ENCODE data around the gene TRAPPC12.
A peak's percentile ranks its signal among the peaks of the same experiment; 100 is the strongest.
"Not testable (repeated sequence)": the region's sequence is repeated elsewhere in the genome, so short reads cannot be mapped to it uniquely, and the experiment has no call there.

TRAPPC12 gene

GRCh38 chr2:3512086-3512485 is 132.6 kb downstream of the TRAPPC12 start:
- Histone ChIP-seq H3K9ac (ENCODE audit: low read length) (no peak overlapping the region), H2AFZ (ENCODE audit: low read depth, low read length) (no peak overlapping the region), H3K4me1 (ENCODE audit: control insufficient read depth, insufficient read depth, low read depth, low read length) (no peaks in the 10 kb centered on the region), H3K23ac (ENCODE audit: low read length in 2 of 2) (no peak overlapping the region), H4K8ac (ENCODE audit: low read length) (no peak overlapping the region), H3K79me1 (replicated peaks; ENCODE audit: low read length, poor library complexity, severe bottlenecking) (peaks cover 11% of the 10 kb centered on the region), H3K27me3 (ENCODE audit: control insufficient read depth in 1 of 2, insufficient read depth in 1 of 2, low read length in 2 of 2) (no peaks in the 10 kb centered on the region), H2BK5ac (ENCODE audit: low read depth, low read length, poor library complexity, severe bottlenecking) (no peak overlapping the region), H3K14ac (ENCODE audit: low read length in 2 of 2) (no peak overlapping the region), H3K18ac (ENCODE audit: low read depth in 1 of 2, low read length in 2 of 2) (no peak overlapping the region), H3K4me3 (ENCODE audit: insufficient read depth in 1 of 2, low read depth in 1 of 2, low read length in 2 of 2) (no peak overlapping the region), H3K9me3 (ENCODE audit: control insufficient read depth, low read length) (no peaks in the 10 kb centered on the region), H4K91ac (ENCODE audit: low read length) (no peak overlapping the region), H2BK12ac (ENCODE audit: low read length in 2 of 2) (no peak overlapping the region), H2AK5ac (ENCODE audit: low read length, severe bottlenecking) (no peak overlapping the region), H3K36me3 (ENCODE audit: control insufficient read depth in 1 of 2, insufficient read depth in 2 of 2, low read depth in 1 of 2, low read length in 2 of 2) (peaks cover 14 to 60% of the 10 kb centered on the region in 2 experiments), H2BK120ac (ENCODE audit: low read depth, low read length) (no peak overlapping the region), H3K4ac (ENCODE audit: low read depth in 1 of 2, low read length in 2 of 2) (no peak overlapping the region), H2BK15ac (ENCODE audit: low read depth, poor library complexity, severe bottlenecking) (no peak overlapping the region), H3K4me2 (ENCODE audit: low read length, poor library complexity, severe bottlenecking) (no peak overlapping the region), H3K27ac (ENCODE audit: low read length, poor library complexity, severe bottlenecking) (no peak overlapping the region)
- DNase-seq = no peak
- WGBS = 84% methylated on average over 2 of the region's 2 CpGs

- no peak overlapping the region for H2BK15ac ChIP-seq (ENCODE audit: low read depth, poor library complexity, severe bottlenecking)
- H2BK120ac ChIP-seq (ENCODE audit: low read depth, low read length) = no peak overlapping the region
- H3K18ac ChIP-seq (ENCODE audit: low read depth in 1 of 2, low read length in 2 of 2) = no peak overlapping the region
- H3K4me1 ChIP-seq (ENCODE audit: control insufficient read depth, insufficient read depth, low read depth, low read length) = no peaks in the 10 kb centered on the region
- peaks cover 14 to 57% of the 10 kb centered on the region in 2 experiments for H3K36me3 ChIP-seq (ENCODE audit: control insufficient read depth in 1 of 2, insufficient read depth in 2 of 2, low read depth in 1 of 2, low read length in 2 of 2)
- H4K8ac ChIP-seq (ENCODE audit: low read length) = no peak overlapping the region
- DNase-seq = no peak
- no peak overlapping the region for H2AFZ ChIP-seq (ENCODE audit: low read depth, low read length)
- H3K4me2 ChIP-seq (ENCODE audit: low read length, poor library complexity, severe bottlenecking) = no peak overlapping the region
- H3K79me1 ChIP-seq (replicated peaks; ENCODE audit: low read length, poor library complexity, severe bottlenecking) = peaks cover 11% of the 10 kb centered on the region
- H3K9ac ChIP-seq (ENCODE audit: low read length) = no peak overlapping the region
- 88% methylated on average over 2 of the region's 3 CpGs for WGBS
- H3K4me3 ChIP-seq (ENCODE audit: insufficient read depth in 1 of 2, low read depth in 1 of 2, low read length in 2 of 2) = no peak overlapping the region
- H2AK5ac ChIP-seq (ENCODE audit: low read length, severe bottlenecking) = no peak overlapping the region
- H2BK5ac ChIP-seq (ENCODE audit: low read depth, low read length, poor library complexity, severe bottlenecking) = no peak overlapping the region
- H3K27ac ChIP-seq (ENCODE audit: low read length, poor library complexity, severe bottlenecking) = no peak overlapping the region
- H3K14ac ChIP-seq (ENCODE audit: low read length in 2 of 2) = no peak overlapping the region
- H3K4ac ChIP-seq (ENCODE audit: low read depth in 1 of 2, low read length in 2 of 2) = no peak overlapping the region
- H3K27me3 ChIP-seq (ENCODE audit: control insufficient read depth in 1 of 2, insufficient read depth in 1 of 2, low read length in 2 of 2) = no peaks in the 10 kb centered on the region
- H2BK12ac ChIP-seq (ENCODE audit: low read length in 2 of 2) = no peak overlapping the region
- no peak overlapping the region for H3K23ac ChIP-seq (ENCODE audit: low read length in 2 of 2)
- no peak overlapping the region for H4K91ac ChIP-seq (ENCODE audit: low read length)
- no peaks in the 10 kb centered on the region for H3K9me3 ChIP-seq (ENCODE audit: control insufficient read depth, low read length)
Measured at GRCh38 chr2:3513026-3513810, 133.7 kb downstream of the TRAPPC12 start.

DNA sequence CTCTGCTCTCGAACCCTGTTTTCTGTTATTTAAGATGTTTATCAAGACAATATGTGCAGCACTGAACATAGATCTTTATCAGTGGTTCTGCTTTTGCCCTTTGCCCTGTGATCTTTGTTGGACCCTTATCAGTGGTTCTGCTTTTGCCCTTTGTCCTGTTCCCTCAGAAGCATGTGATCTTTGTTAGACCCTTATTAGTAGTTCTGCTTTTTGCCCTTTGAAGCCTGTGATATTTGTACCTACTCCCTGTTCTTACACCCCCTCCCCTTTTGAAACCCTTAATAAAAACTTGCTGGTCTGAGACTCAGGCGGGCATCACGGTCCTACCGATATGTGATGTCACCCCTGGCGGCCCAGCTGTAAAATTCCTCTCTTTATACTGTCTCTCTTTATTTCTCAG is 135.9 kb downstream of the TRAPPC12 start:
- not testable (repeated sequence) for H3K23ac ChIP-seq (ENCODE audit: low read length in 2 of 2); H4K8ac ChIP-seq (ENCODE audit: low read length); H3K9me3 ChIP-seq (ENCODE audit: control insufficient read depth, low read length); H2BK15ac ChIP-seq (ENCODE audit: low read depth, poor library complexity, severe bottlenecking); H3K18ac ChIP-seq (ENCODE audit: low read depth in 1 of 2, low read length in 2 of 2); H3K4me3 ChIP-seq (ENCODE audit: insufficient read depth in 1 of 2, low read depth in 1 of 2, low read length in 2 of 2); H3K4me2 ChIP-seq (ENCODE audit: low read length, poor library complexity, severe bottlenecking); DNase-seq; H4K91ac ChIP-seq (ENCODE audit: low read length); H2BK5ac ChIP-seq (ENCODE audit: low read depth, low read length, poor library complexity, severe bottlenecking); H3K4ac ChIP-seq (ENCODE audit: low read depth in 1 of 2, low read length in 2 of 2); H3K9ac ChIP-seq (ENCODE audit: low read length); H3K14ac ChIP-seq (ENCODE audit: low read length in 2 of 2); H2BK12ac ChIP-seq (ENCODE audit: low read length in 2 of 2); H2AFZ ChIP-seq (ENCODE audit: low read depth, low read length); H2BK120ac ChIP-seq (ENCODE audit: low read depth, low read length); H2AK5ac ChIP-seq (ENCODE audit: low read length, severe bottlenecking); H3K27me3 ChIP-seq (ENCODE audit: control insufficient read depth in 1 of 2, insufficient read depth in 1 of 2, low read length in 2 of 2); H3K4me1 ChIP-seq (ENCODE audit: control insufficient read depth, insufficient read depth, low read depth, low read length); H3K27ac ChIP-seq (ENCODE audit: low read length, poor library complexity, severe bottlenecking)
- H3K36me3 ChIP-seq (ENCODE audit: control insufficient read depth in 1 of 2, insufficient read depth in 2 of 2, low read depth in 1 of 2, low read length in 2 of 2) = peaks cover 12 to 49% of the 10 kb centered on the region in 2 experiments
- H3K79me1 ChIP-seq (replicated peaks; ENCODE audit: low read length, poor library complexity, severe bottlenecking) = peaks cover 11% of the 10 kb centered on the region
- no CpG with 5 or more reads among the region's 5 CpGs for WGBS

DNA sequence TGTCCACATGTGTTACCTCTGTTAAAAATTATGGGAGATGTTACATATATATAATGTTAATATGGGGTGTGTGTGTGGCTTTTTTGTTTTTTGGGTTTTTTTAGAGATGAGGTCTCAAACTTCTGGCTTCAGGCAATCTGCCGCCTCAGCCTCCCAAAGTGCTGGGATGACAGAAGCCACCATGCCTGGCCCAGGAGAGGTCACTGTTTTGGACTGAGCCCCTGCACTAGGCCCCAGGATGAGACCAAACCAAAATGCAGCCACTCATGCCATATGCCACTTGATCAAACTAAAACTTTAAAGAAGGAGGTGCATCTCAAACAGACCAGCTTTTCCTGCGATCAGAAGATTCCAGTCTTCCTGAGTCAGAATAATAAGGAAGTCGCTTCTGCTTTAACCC is 137.3 kb downstream of the TRAPPC12 start:
- H3K79me1 ChIP-seq (replicated peaks; ENCODE audit: low read length, poor library complexity, severe bottlenecking) = peaks cover 11% of the 10 kb centered on the region
- H2BK12ac ChIP-seq (ENCODE audit: low read length in 2 of 2) = no peak overlapping the region
- whole genome bisulfite sequencing = 93% methylated on average over 3 of the region's 3 CpGs
- H4K91ac ChIP-seq (ENCODE audit: low read length) = peak overlapping the region; percentile 29
- no peak overlapping the region for H2AK5ac ChIP-seq (ENCODE audit: low read length, severe bottlenecking)
- no peaks in the 10 kb centered on the region for H3K27me3 ChIP-seq (ENCODE audit: control insufficient read depth in 1 of 2, insufficient read depth in 1 of 2, low read length in 2 of 2)
- H4K8ac ChIP-seq (ENCODE audit: low read length) = no peak overlapping the region
- H2BK120ac ChIP-seq (ENCODE audit: low read depth, low read length) = no peak overlapping the region
- no peak overlapping the region for H2BK5ac ChIP-seq (ENCODE audit: low read depth, low read length, poor library complexity, severe bottlenecking)
- H3K36me3 ChIP-seq (ENCODE audit: control insufficient read depth in 1 of 2, insufficient read depth in 2 of 2, low read depth in 1 of 2, low read length in 2 of 2) = peaks cover 8 to 35% of the 10 kb centered on the region in 2 experiments
- H3K9me3 ChIP-seq (ENCODE audit: control insufficient read depth, low read length) = no peaks in the 10 kb centered on the region
- no peak overlapping the region for H3K4ac ChIP-seq (ENCODE audit: low read depth in 1 of 2, low read length in 2 of 2)
- H2BK15ac ChIP-seq (ENCODE audit: low read depth, poor library complexity, severe bottlenecking) = no peak overlapping the region
- H3K4me2 ChIP-seq (ENCODE audit: low read length, poor library complexity, severe bottlenecking) = no peak overlapping the region
- no peak overlapping the region for H3K14ac ChIP-seq (ENCODE audit: low read length in 2 of 2)
- no peak overlapping the region for H3K23ac ChIP-seq (ENCODE audit: low read length in 2 of 2)
- no peak overlapping the region for H3K18ac ChIP-seq (ENCODE audit: low read depth in 1 of 2, low read length in 2 of 2)
- H3K4me3 ChIP-seq (ENCODE audit: insufficient read depth in 1 of 2, low read depth in 1 of 2, low read length in 2 of 2) = no peak overlapping the region
- H3K4me1 ChIP-seq (ENCODE audit: control insufficient read depth, insufficient read depth, low read depth, low read length) = peaks cover 4% of the 10 kb centered on the region
- no peak overlapping the region for H3K27ac ChIP-seq (ENCODE audit: low read length, poor library complexity, severe bottlenecking)
- DNase-seq = no peak
- H3K9ac ChIP-seq (ENCODE audit: low read length) = no peak overlapping the region
- no peak overlapping the region for H2AFZ ChIP-seq (ENCODE audit: low read depth, low read length)

Data from mesenchymal stem cell (in vitro differentiated cells and primary cell).